HEK293T (cell line): ENCODE results near the gene MAP1A.

Experiments
- CTCF ChIA-PET: fragments of 350-600 bp; formaldehyde crosslinking; extraction: SDS; loops from one replicate; lab custom pipeline; 2021; ENCODE audit warnings: antibody characterized with exemption, inconsistent platforms; lab: Yijun Ruan, JAX
- POLR2A ChIA-PET: fragments of 350-600 bp; formaldehyde crosslinking; extraction: SDS; loops from one replicate; lab custom pipeline; 2020; ENCODE audit warnings: antibody characterized with exemption, inconsistent platforms; lab: Yijun Ruan, JAX
- DNase-seq: peaks from one replicate; pipeline ENCODE4 v3.0.0; 2012; ENCODE audit warnings: mixed read lengths; ENCODE audit errors: extremely low spot score
- ARNT ChIP-seq: fragments of 450-650 bp; IDR thresholded peaks from 2 replicates; pipeline ENCODE4 v1.6.1; 2017; ENCODE audit warnings: mild to moderate bottlenecking
- BHLHE40 ChIP-seq: fragments of 450-650 bp; IDR thresholded peaks from 2 replicates; pipeline ENCODE4 v1.6.1; 2016; ENCODE audit warnings: mild to moderate bottlenecking, moderate library complexity, borderline replicate concordance
- CTBP1 ChIP-seq: fragments of 450-650 bp; IDR thresholded peaks from 2 replicates; pipeline ENCODE4 v1.6.1; 2016; ENCODE audit warnings: borderline replicate concordance
- ELF4 ChIP-seq: fragments of 450-650 bp; IDR thresholded peaks from 2 replicates; pipeline ENCODE4 v1.6.1; 2017; ENCODE audit warnings: antibody characterized with exemption
- FOXA1 ChIP-seq: fragments of 450-650 bp; IDR thresholded peaks from 2 replicates; pipeline ENCODE4 v1.6.1; 2016; ENCODE audit warnings: mild to moderate bottlenecking
- FOXK2 ChIP-seq: fragments of 450-650 bp; IDR thresholded peaks from 2 replicates; pipeline ENCODE4 v1.6.1; 2016; ENCODE audit warnings: mild to moderate bottlenecking
- FOXM1 ChIP-seq: fragments of 450-650 bp; IDR thresholded peaks from 2 replicates; pipeline ENCODE4 v1.6.1; 2017; ENCODE audit warnings: mild to moderate bottlenecking, borderline replicate concordance
- HDGF ChIP-seq: fragments of 450-650 bp; IDR thresholded peaks from 2 replicates; pipeline ENCODE4 v1.6.1; 2017; ENCODE audit warnings: antibody characterized with exemption, borderline replicate concordance
- L3MBTL2 ChIP-seq: fragments of 450-650 bp; conservative IDR thresholded peaks from 2 replicates; pipeline ENCODE4 v1.6.1; 2016; ENCODE audit warnings: mild to moderate bottlenecking
- LEF1 ChIP-seq: fragments of 450-650 bp; IDR thresholded peaks from 2 replicates; pipeline ENCODE4 v1.6.1; 2017; ENCODE audit warnings: mild to moderate bottlenecking, borderline replicate concordance
- NFRKB ChIP-seq: fragments of 450-650 bp; IDR thresholded peaks from 2 replicates; pipeline ENCODE4 v1.6.1; 2016; ENCODE audit warnings: mild to moderate bottlenecking, moderate library complexity
- PKNOX1 ChIP-seq: fragments of 450-650 bp; IDR thresholded peaks from 2 replicates; pipeline ENCODE4 v1.6.1; 2016
- SP1 ChIP-seq: fragments of 450-650 bp; IDR thresholded peaks from 2 replicates; pipeline ENCODE4 v1.6.1; 2017
- SUZ12 ChIP-seq: fragments of 450-650 bp; IDR thresholded peaks from 2 replicates; pipeline ENCODE4 v1.6.1; 2016; ENCODE audit warnings: mild to moderate bottlenecking
- TARDBP ChIP-seq: fragments of 450-650 bp; IDR thresholded peaks from 2 replicates; pipeline ENCODE4 v1.6.1; 2016
- ZNF384 ChIP-seq: fragments of 450-650 bp; IDR thresholded peaks from 2 replicates; pipeline ENCODE4 v1.6.1; 2016

MAP1A gene

GRCh38 chr15:43511012-43511885 is 6.2 kb upstream of the MAP1A start:
- ChIA-PET CTCF (interaction anchor here (0.6 to 1.6 kb wide), 5 partner anchors 12 to 70 kb away, joined by 3 to 7 read pairs (median 5); partner anchors contain the start of gene TP53BP1), POLR2A (interaction anchor here (0.7 to 3.4 kb wide), 8 partner anchors 10 to 266 kb away, joined by 3 to 33 read pairs (median 5); partner anchors contain the start of genes ELL3 and TP53BP1)
- DNase-seq, result no peak
- no peak for TF ChIP-seq PKNOX1
- no peak for TF ChIP-seq L3MBTL2
- TF ChIP-seq TARDBP, result no peak
- TF ChIP-seq ARNT, result no peak
- no peak for TF ChIP-seq FOXK2
- no peak for TF ChIP-seq SP1
- no peak for TF ChIP-seq CTBP1
- TF ChIP-seq BHLHE40, result no peak
- TF ChIP-seq HDGF, result no peak
- no peak for TF ChIP-seq ELF4
- TF ChIP-seq SUZ12, result no peak
- TF ChIP-seq FOXA1, result no peak
- no peak for TF ChIP-seq NFRKB
- no peak for TF ChIP-seq ZNF384

GRCh38 chr15:43513550-43513949 is 3.9 kb upstream of the MAP1A start:
- no peak for TF ChIP-seq ZNF384
- TF ChIP-seq HDGF, result no peak
- TF ChIP-seq NFRKB, result no peak
- no peak for TF ChIP-seq ARNT
- TF ChIP-seq FOXA1, result no peak
- no peak for TF ChIP-seq CTBP1
- TF ChIP-seq SP1, result no peak
- TF ChIP-seq PKNOX1, result no peak
- no peak for TF ChIP-seq L3MBTL2
- no peak for TF ChIP-seq FOXM1
- TF ChIP-seq BHLHE40, result no peak
- TF ChIP-seq LEF1, result no peak
- no peak for TF ChIP-seq ELF4
- TF ChIP-seq TARDBP, result no peak
- ChIA-PET POLR2A (interaction anchor here (0.8 kb wide), 1 partner anchor 264 kb away, joined by 3 read pairs; the partner anchor contains the start of gene ELL3), CTCF (no interaction called here)
- no peak for DNase-seq

DNA sequence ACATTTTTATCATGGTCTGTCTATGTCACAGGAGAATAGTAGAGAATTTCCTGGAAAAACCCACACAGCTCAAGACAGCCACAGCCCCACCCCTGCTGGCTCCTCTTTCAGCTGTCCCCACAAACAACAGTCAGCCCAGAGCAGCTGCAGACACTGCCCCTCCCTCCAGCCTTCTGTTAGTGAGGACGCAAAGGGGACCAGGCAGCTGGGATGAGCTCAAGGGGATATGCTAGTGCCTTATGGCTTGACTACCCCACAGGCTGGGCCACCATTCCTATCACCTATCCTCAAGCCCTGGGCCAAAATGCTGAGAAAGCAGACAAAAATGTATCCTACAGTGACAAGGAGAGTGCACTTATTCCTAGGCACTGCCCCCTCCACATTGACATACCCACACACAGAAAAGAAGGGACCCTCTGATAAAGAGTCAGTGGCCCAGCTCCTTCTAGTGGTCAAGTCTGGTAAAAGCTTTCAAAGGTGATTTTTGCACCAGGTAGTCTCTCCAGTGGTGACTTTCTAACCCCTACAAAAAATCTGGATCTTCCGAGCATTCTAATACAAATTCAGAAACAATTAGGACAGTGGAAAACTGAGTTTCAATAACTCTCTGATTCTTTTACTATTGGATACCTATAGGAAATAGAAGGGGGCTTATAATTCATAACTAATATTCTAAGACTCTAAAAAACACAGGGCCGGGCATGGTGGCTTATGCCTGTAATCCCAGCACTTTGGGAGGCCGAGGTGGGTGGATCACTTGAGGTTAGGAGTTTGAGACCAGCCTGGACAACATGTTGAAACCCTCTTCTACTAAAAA is 3.0 kb upstream of the MAP1A start:
- CTCF ChIA-PET, result interaction anchor here (1.0 to 1.6 kb wide), 5 partner anchors 13 to 73 kb away, joined by 3 to 7 read pairs (median 6); partner anchors contain the start of gene TP53BP1
- no peak for DNase-seq

DNA sequence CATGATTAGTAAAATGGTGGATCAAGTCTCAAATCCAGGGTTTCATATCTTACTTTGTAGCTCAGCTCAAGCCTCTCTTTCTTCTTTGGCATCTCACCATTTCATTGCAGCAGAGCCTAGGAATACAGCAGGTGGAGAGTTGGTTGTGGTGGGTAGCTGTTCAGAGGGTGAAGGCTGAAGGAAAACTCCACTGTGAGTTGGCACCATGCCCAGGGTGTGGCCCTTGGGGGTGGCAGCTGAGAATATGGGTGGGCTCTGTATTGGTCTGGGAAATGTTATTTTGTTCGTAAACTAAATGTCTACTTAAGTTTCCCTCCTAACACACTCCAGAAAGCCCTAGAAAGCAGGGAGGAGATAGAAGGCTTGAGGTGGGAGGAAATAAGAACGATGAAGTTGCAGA is 1.7 kb upstream of the MAP1A start:
- no peak for TF ChIP-seq SP1
- TF ChIP-seq FOXA1, result no peak
- TF ChIP-seq TARDBP, result no peak
- TF ChIP-seq PKNOX1, result no peak
- no peak for TF ChIP-seq SUZ12
- TF ChIP-seq BHLHE40, result no peak
- no peak for TF ChIP-seq ZNF384
- TF ChIP-seq LEF1, result no peak
- TF ChIP-seq ARNT, result no peak
- no peak for TF ChIP-seq FOXM1
- no peak for TF ChIP-seq NFRKB
- DNase-seq, result no peak
- CTCF ChIA-PET, result interaction anchor here (0.6 to 1.3 kb wide), 2 partner anchors 30 to 40 kb away, joined by 3 to 6 read pairs; no protein-coding TSS in a partner anchor
- POLR2A ChIA-PET, result no interaction called here

More for the DNA sequence above, 3.0 kb upstream of the MAP1A start:
- POLR2A ChIA-PET, result interaction anchor here (0.8 kb wide), 1 partner anchor 263 kb away, joined by 3 read pairs; the partner anchor contains the start of gene ELL3
- TF ChIP-seq ELF4 (no peak), SP1 (no peak), LEF1 (no peak), SUZ12 (no peak), ARNT (no peak), HDGF (no peak), BHLHE40 (no peak), FOXK2 (no peak), NFRKB (no peak), FOXM1 (no peak), FOXA1 (no peak), L3MBTL2 (no peak), ZNF384 (no peak), CTBP1 (no peak), TARDBP (no peak), PKNOX1 (no peak)
